T-helper 9 cell (primary cell): ENCODE results near the gene COMP.

ENCODE experiments used
- DNase-seq: peaks from one replicate; pipeline ENCODE4 v3.0.0-alpha.2; 2020

Gene COMP

GRCh38 chr19:18768997-18769891, 21.9 kb downstream of the COMP start:
- DNase-seq = no peak

GRCh38 chr19:18768046-18768771, 22.9 kb downstream of the COMP start:
- DNase-seq = no peak

- DNase-seq = no peak
Observed at GRCh38 chr19:18765224-18765623, 25.9 kb downstream of the COMP start.

- DNase-seq = no peak
Observed at GRCh38 chr19:18764591-18765051, 26.5 kb downstream of the COMP start.

GRCh38 chr19:18763674-18764590, 27.2 kb downstream of the COMP start:
- DNase-seq = no peak

GRCh38 chr19:18762125-18763023, 28.7 kb downstream of the COMP start:
- DNase-seq = no peak

GRCh38 chr19:18761531-18762110, 29.5 kb downstream of the COMP start:
- no peak for DNase-seq

GRCh38 chr19:18760440-18761383, 30.4 kb downstream of the COMP start:
- no peak for DNase-seq

- no peak for DNase-seq
Observed at GRCh38 chr19:18759995-18760426, 31.1 kb downstream of the COMP start.

- DNase-seq = no peak
Observed at GRCh38 chr19:18759304-18759994, 31.7 kb downstream of the COMP start.

- DNase-seq = no peak
Observed at GRCh38 chr19:18756896-18757295, 34.2 kb downstream of the COMP start.

GRCh38 chr19:18754501-18754900, 36.6 kb downstream of the COMP start:
- DNase-seq = no peak

- DNase-seq = no peak
Observed at GRCh38 chr19:18751571-18751970, 39.5 kb downstream of the COMP start.

GRCh38 chr19:18750295-18750970, 40.7 kb downstream of the COMP start:
- no peak for DNase-seq

GRCh38 chr19:18749362-18750231, 41.5 kb downstream of the COMP start:
- no peak for DNase-seq

- no peak for DNase-seq
Observed at GRCh38 chr19:18746401-18747325, 44.4 kb downstream of the COMP start.

- no peak for DNase-seq
Observed at GRCh38 chr19:18745931-18746330, 45.2 kb downstream of the COMP start.
